ENCODE data around the gene PEX11G.

DNA sequence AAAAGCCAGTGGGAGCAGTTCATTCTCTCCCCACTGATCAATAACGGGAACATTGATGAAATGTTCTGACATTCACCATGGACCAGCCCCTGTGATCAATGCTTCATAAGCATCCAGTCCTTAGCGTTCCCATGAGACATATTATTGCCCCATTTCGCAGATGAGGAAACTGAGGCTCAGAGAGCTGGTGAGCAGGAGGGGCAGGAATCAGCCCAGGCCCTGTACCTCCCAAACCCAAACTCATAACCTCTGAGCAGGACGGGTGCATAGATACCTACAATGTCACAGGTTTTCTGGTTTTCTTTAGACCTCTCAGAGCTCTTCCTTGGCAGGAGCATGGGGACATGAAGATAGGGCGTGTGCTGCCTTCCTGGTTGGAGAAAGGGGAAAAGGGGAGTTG is 35.7 kb upstream of the PEX11G start:
- TF ChIP-seq ESRRA (IDR thresholded peaks at IDR 0.05; ENCODE audit: borderline replicate concordance, low read length) (no peak), RNF2 (IDR thresholded peaks at IDR 0.05; ENCODE audit: borderline replicate concordance, low read depth) (no peak), POLR2A (IDR thresholded peaks at IDR 0.05; ENCODE audit: low read length) (no peak), HDAC2 (IDR thresholded peaks at IDR 0.05) (no peak), SMC3 (IDR thresholded peaks at IDR 0.05) (no peak), MAZ (IDR thresholded peaks at IDR 0.05; ENCODE audit: borderline replicate concordance, low read depth, low read length) (no peak), EP300 (IDR thresholded peaks at IDR 0.05) (no peak), RARB (CRISPR knock-in tag; IDR thresholded peaks at IDR 0.05) (no peak)
- TF ChIP-seq, protein P1, sequence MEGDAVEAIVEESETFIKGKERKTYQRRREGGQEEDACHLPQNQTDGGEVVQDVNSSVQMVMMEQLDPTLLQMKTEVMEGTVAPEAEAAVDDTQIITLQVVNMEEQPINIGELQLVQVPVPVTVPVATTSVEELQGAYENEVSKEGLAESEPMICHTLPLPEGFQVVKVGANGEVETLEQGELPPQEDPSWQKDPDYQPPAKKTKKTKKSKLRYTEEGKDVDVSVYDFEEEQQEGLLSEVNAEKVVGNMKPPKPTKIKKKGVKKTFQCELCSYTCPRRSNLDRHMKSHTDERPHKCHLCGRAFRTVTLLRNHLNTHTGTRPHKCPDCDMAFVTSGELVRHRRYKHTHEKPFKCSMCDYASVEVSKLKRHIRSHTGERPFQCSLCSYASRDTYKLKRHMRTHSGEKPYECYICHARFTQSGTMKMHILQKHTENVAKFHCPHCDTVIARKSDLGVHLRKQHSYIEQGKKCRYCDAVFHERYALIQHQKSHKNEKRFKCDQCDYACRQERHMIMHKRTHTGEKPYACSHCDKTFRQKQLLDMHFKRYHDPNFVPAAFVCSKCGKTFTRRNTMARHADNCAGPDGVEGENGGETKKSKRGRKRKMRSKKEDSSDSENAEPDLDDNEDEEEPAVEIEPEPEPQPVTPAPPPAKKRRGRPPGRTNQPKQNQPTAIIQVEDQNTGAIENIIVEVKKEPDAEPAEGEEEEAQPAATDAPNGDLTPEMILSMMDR (IDR thresholded peaks at IDR 0.05): no peak
- TF ChIP-seq, protein P2, sequence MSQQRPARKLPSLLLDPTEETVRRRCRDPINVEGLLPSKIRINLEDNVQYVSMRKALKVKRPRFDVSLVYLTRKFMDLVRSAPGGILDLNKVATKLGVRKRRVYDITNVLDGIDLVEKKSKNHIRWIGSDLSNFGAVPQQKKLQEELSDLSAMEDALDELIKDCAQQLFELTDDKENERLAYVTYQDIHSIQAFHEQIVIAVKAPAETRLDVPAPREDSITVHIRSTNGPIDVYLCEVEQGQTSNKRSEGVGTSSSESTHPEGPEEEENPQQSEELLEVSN (IDR thresholded peaks at IDR 0.05; ENCODE audit: borderline replicate concordance, low read depth): no peak
